RWPE2 (cell line): ENCODE results near the gene NBPF3.

ENCODE experiments used
- ATAC-seq: fragments of 200-7000 bp; cut with Tn5 transposase; 3 replicates; pipeline ENCODE4 v1.9.1; 2021; ENCODE audit warnings: low read depth
- DNase-seq: peaks from one replicate; pipeline ENCODE4 v3.0.0-alpha.2; 2020; ENCODE audit warnings: low spot score
- H3K27ac ChIP-seq: fragments of 450-650 bp; 2 replicates; pipeline ENCODE4 v1.5.1; 2017; ENCODE audit warnings: mild to moderate bottlenecking; ENCODE audit not compliant: poor library complexity, severe bottlenecking
- H3K27me3 ChIP-seq: fragments of 250-450 bp; sonication (Bioruptor Pico); 2 replicates; pipeline ENCODE4 v1.5.1; 2021; ENCODE audit warnings: mild to moderate bottlenecking, moderate library complexity; ENCODE audit not compliant: insufficient read depth, poor library complexity, severe bottlenecking
- H3K36me3 ChIP-seq: fragments of 250-450 bp; sonication (Bioruptor Pico); 2 replicates; pipeline ENCODE4 v1.5.1; 2020; ENCODE audit warnings: low read depth, mild to moderate bottlenecking, moderate library complexity
- H3K4me1 ChIP-seq: fragments of 250-450 bp; sonication (Bioruptor Pico); 2 replicates; pipeline ENCODE4 v1.5.1; 2021; ENCODE audit warnings: mild to moderate bottlenecking, moderate library complexity; ENCODE audit not compliant: insufficient read depth, poor library complexity, severe bottlenecking
- H3K4me3 ChIP-seq: fragments of 250-450 bp; sonication (Bioruptor Pico); 2 replicates; pipeline ENCODE4 v1.5.1; 2021; ENCODE audit warnings: mild to moderate bottlenecking, moderate library complexity; ENCODE audit not compliant: severe bottlenecking
- H3K9me3 ChIP-seq: fragments of 250-450 bp; sonication (Bioruptor Pico); 2 replicates; pipeline ENCODE4 v1.5.1; 2021; ENCODE audit warnings: mild to moderate bottlenecking, moderate library complexity; ENCODE audit not compliant: severe bottlenecking
- CTCF ChIP-seq: fragments of 450-650 bp; IDR thresholded peaks from one replicate; pipeline ENCODE4 v1.5.1; 2017; ENCODE audit warnings: mild to moderate bottlenecking, moderate library complexity; ENCODE audit not compliant: poor library complexity, severe bottlenecking

NBPF3 gene

GRCh38 chr1:21520899-21521716, 81.2 kb downstream of the NBPF3 start:
- no peak for TF ChIP-seq CTCF
- H3K27ac ChIP-seq, result no peak overlapping the region
- no peak overlapping the region for H3K4me3 ChIP-seq
- DNase-seq, result no peak
- H3K9me3 ChIP-seq, result no peaks in the 10 kb centered on the region
- H3K36me3 ChIP-seq, result no peaks in the 10 kb centered on the region
- no peaks in the 10 kb centered on the region for H3K4me1 ChIP-seq
- H3K27me3 ChIP-seq, result no peaks in the 10 kb centered on the region
- ATAC-seq, result 0 out of 3 replicates have a peak, but pooled peaks have one; percentile 23

GRCh38 chr1:21521717-21522060, 81.8 kb downstream of the NBPF3 start:
- Histone ChIP-seq H3K27ac (no peak overlapping the region), H3K4me1 (no peaks in the 10 kb centered on the region), H3K4me3 (no peak overlapping the region), H3K9me3 (no peaks in the 10 kb centered on the region), H3K36me3 (no peaks in the 10 kb centered on the region), H3K27me3 (no peaks in the 10 kb centered on the region)
- no peak for TF ChIP-seq CTCF
- DNase-seq (no peak), ATAC-seq (no peak)

GRCh38 chr1:21522525-21523038, 82.6 kb downstream of the NBPF3 start:
- Histone ChIP-seq H3K27ac (no peak overlapping the region), H3K4me1 (no peaks in the 10 kb centered on the region), H3K27me3 (no peaks in the 10 kb centered on the region), H3K4me3 (no peak overlapping the region), H3K36me3 (no peaks in the 10 kb centered on the region), H3K9me3 (no peaks in the 10 kb centered on the region)
- TF ChIP-seq CTCF, result no peak
- ATAC-seq (no peak), DNase-seq (no peak)

GRCh38 chr1:21523297-21523813, 83.4 kb downstream of the NBPF3 start:
- H3K4me3 ChIP-seq, result no peak overlapping the region
- H3K9me3 ChIP-seq, result no peaks in the 10 kb centered on the region
- no peaks in the 10 kb centered on the region for H3K36me3 ChIP-seq
- DNase-seq (no peak), ATAC-seq (no peak)
- TF ChIP-seq CTCF, result no peak
- H3K27me3 ChIP-seq, result no peaks in the 10 kb centered on the region
- H3K27ac ChIP-seq, result no peak overlapping the region
- no peaks in the 10 kb centered on the region for H3K4me1 ChIP-seq

GRCh38 chr1:21524220-21524619, 84.3 kb downstream of the NBPF3 start:
- DNase-seq (no peak), ATAC-seq (no peak)
- Histone ChIP-seq H3K9me3 (no peaks in the 10 kb centered on the region), H3K27me3 (no peaks in the 10 kb centered on the region), H3K27ac (no peak overlapping the region), H3K4me3 (no peak overlapping the region), H3K4me1 (no peaks in the 10 kb centered on the region), H3K36me3 (no peaks in the 10 kb centered on the region)
- no peak for TF ChIP-seq CTCF
